Tibial artery (tissue), 4 donors: ENCODE measurements around the gene DAZAP1.

Experiments used
- DNase-seq, 2 donors: peaks; one replicate each; pipeline ENCODE4 v3.0.0-alpha.2; 2019
- H3K27ac ChIP-seq, 2 donors: fragments of 200-600 bp; sonication (generic) in 1 of 2; 1 replicate in 1 of 2; 2 replicates in 1 of 2; pipeline ENCODE4 v1.5.1; 2018 to 2019; ENCODE audit warnings: mild to moderate bottlenecking in 1 of 2
- H3K27me3 ChIP-seq, 2 donors: fragments of 200-600 bp; sonication (generic) in 1 of 2; one replicate each; pipeline versions ENCODE4 v1.5.1 to v1.6.0; 2016 to 2019
- H3K36me3 ChIP-seq, 3 donors: fragments of 200-600 bp; sonication (generic) in 2 of 3; one replicate each; pipeline ENCODE4 v1.5.1; 2016 to 2019; ENCODE audit warnings: mild to moderate bottlenecking in 2 of 3
- H3K4me1 ChIP-seq, 4 donors: fragments of 200-600 bp; sonication (generic) in 2 of 4; 1 replicate in 3 of 4; 2 replicates in 1 of 4; pipeline ENCODE4 v1.5.1; 2016 to 2019
- H3K4me3 ChIP-seq, 2 donors: fragments of 200-600 bp; sonication (generic) in 1 of 2; 1 replicate in 1 of 2; 2 replicates in 1 of 2; pipeline ENCODE4 v1.5.1; 2018 to 2019; ENCODE audit warnings: mild to moderate bottlenecking in 2 of 2
- H3K9me3 ChIP-seq, 3 donors: fragments of 200-600 bp; sonication (generic) in 1 of 3; one replicate each; pipeline ENCODE4 v1.5.1; 2016 to 2019
- intact Hi-C: fragments of 100-400 bp; cut with DNase I; formaldehyde crosslinking; loops from one replicate; pipeline ENCODE4 v1.15.0; 2023; ENCODE audit warnings: low total_unique reads
- TF ChIP-seq, protein P1 (sequence below), 2 experiments: fragments of 200-600 bp in 1 of 2; fragments of 450-650 bp in 1 of 2; IDR thresholded peaks; one replicate each; pipeline ENCODE4 v1.5.1; 2017 to 2019; ENCODE audit warnings: antibody characterized with exemption in 2 of 2, mild to moderate bottlenecking in 1 of 2, moderate library complexity in 1 of 2

The DAZAP1 gene

DNA sequence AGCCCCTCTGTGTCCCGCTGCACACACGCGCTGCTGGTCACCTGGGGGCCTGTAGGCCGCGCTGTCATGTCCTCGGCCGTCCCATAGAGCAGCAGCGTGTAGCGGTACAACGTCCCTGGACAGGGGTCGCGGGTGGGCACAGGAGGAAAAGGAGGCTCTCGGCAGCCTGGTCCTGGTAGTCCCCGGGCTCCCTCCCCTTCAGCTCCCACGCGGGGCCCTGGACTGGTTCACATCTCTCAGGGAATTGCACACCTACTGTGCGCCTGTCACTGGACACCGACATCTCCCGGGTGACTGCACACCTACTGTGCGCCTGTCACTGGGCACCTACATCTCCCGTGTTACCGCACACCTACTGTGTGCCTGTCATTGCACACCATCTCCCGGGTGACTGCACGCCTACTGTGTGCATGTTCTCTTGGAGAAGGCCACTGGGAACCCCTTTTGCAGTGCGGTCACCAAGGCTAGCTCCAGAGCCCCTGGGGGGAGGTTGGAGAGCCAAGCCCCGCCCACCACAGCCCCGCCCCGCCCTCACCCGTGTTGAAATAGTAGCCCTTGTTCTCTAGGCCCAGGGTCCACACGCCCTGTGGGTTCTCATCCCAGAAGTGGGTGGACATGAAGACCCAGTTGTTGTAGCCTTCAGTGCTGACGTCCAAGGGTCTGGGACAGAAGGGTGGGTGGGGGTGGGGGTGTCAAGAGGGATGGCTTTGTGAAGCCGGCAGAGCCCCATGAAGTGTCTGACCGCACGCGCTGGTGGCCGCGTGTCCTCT is 75.2 kb downstream of the DAZAP1 start:
- no peak for DNase-seq
- Histone ChIP-seq H3K27ac (no peak overlapping the region), H3K4me3 (no peak overlapping the region), H3K36me3 (no peaks in the 10 kb centered on the region), H3K4me1 (peaks cover 0 to 18% (median 16%) of the 10 kb centered on the region in 4 donors), H3K27me3 (peaks cover 0 to 9% of the 10 kb centered on the region in 2 donors), H3K9me3 (no peaks in the 10 kb centered on the region)
- TF ChIP-seq, protein P1, sequence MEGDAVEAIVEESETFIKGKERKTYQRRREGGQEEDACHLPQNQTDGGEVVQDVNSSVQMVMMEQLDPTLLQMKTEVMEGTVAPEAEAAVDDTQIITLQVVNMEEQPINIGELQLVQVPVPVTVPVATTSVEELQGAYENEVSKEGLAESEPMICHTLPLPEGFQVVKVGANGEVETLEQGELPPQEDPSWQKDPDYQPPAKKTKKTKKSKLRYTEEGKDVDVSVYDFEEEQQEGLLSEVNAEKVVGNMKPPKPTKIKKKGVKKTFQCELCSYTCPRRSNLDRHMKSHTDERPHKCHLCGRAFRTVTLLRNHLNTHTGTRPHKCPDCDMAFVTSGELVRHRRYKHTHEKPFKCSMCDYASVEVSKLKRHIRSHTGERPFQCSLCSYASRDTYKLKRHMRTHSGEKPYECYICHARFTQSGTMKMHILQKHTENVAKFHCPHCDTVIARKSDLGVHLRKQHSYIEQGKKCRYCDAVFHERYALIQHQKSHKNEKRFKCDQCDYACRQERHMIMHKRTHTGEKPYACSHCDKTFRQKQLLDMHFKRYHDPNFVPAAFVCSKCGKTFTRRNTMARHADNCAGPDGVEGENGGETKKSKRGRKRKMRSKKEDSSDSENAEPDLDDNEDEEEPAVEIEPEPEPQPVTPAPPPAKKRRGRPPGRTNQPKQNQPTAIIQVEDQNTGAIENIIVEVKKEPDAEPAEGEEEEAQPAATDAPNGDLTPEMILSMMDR (IDR thresholded peaks at IDR 0.05) = no peak
- intact Hi-C loops = no loop called here

DNA sequence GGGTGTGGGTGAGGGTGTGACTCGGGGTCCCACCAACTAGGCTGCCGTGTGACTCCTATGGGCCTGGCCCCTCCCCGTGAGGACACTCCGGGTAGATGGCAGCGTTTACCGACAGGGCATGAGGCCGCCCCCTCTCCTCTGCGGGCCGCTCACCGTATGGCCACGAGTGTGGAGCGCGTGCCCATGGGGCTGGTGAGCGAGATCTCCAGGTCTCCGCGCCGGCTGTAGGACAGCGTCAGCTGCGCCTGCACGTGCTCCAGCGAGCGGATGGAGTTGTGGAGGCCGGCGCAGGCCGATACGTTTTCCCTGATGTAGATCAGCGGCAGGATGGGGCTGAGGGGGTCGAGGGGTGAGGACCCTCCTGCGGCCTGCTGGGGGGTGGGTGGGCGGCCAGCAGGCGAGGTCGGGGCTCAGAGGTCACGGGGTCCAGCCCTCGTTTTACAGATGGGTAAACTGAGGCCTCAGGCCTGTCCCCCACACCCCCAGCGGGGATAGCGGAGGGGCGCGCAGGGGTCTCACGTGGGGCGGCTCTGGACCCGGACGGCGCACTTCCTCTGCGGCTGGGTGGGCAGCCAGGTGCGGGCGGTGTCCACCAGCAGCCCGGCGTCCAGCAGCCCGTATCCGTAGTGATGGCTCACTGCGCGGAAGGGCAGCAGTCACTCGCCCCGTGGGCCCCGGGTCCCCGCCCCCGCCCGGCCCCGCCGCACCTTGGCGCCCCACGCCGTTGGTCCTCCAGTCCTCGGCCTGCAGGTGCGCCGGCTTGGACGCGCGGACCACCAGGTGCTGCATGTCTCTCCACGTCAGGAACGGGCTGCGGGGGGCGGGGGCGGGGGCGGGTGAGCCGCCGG is 76.0 kb downstream of the DAZAP1 start:
- TF ChIP-seq, protein P1 (IDR thresholded peaks at IDR 0.05) = no peak
- no peak for DNase-seq

DNA sequence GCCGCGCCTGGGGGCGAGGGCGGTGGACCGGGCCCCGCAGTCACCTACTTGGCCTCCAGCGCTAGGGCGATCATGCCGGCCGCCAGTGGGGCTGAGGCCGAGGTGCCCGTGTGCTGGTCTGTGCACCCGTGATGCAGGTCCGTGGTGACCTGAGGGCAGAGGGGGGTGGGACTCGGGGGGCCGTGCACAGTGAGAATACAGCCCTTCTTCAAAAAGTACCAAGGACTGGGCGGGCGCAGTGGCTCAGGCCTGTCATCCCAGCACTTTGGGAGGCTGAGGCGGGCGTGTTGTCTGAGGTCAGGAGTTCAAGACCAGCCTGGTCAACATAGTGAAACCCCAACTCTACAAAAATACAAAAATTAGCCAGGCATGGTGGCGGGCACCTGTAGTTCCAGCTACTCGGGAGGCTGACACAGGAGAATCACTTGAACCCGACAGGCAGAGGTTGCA is 76.6 kb downstream of the DAZAP1 start:
- H3K9me3 ChIP-seq = no peaks in the 10 kb centered on the region
- TF ChIP-seq, protein P1 (IDR thresholded peaks at IDR 0.05) = no peak
- no peaks in the 10 kb centered on the region for H3K36me3 ChIP-seq
- H3K4me3 ChIP-seq = no peak overlapping the region
- H3K27ac ChIP-seq = no peak overlapping the region
- intact Hi-C loops = no loop called here
- no peak for DNase-seq
- peaks cover 0 to 8% (median 5%) of the 10 kb centered on the region in 4 donors for H3K4me1 ChIP-seq
- peaks cover 0 to 9% of the 10 kb centered on the region in 2 donors for H3K27me3 ChIP-seq

More for the DNA sequence above, 76.0 kb downstream of the DAZAP1 start:
- Histone ChIP-seq H3K27ac (no peak overlapping the region), H3K4me1 (peaks cover 0 to 12% (median 9%) of the 10 kb centered on the region in 4 donors), H3K9me3 (no peaks in the 10 kb centered on the region), H3K27me3 (peaks cover 0 to 9% of the 10 kb centered on the region in 2 donors), H3K36me3 (no peaks in the 10 kb centered on the region), H3K4me3 (no peak overlapping the region)
- intact Hi-C loops = no loop called here
